GM18861 (cell line): ENCODE measurements around the gene DUS1L.

Experiments
- ATAC-seq: cut with Tn5 transposase; IDR thresholded peaks from one replicate; pipeline ENCODE4 v1.9.1; 2021; ENCODE audit not compliant: unreplicated experiment

DUS1L gene

GRCh38 chr17:82077617-82078358 is 12.2 kb upstream of the DUS1L start:
- no peak for ATAC-seq

DNA sequence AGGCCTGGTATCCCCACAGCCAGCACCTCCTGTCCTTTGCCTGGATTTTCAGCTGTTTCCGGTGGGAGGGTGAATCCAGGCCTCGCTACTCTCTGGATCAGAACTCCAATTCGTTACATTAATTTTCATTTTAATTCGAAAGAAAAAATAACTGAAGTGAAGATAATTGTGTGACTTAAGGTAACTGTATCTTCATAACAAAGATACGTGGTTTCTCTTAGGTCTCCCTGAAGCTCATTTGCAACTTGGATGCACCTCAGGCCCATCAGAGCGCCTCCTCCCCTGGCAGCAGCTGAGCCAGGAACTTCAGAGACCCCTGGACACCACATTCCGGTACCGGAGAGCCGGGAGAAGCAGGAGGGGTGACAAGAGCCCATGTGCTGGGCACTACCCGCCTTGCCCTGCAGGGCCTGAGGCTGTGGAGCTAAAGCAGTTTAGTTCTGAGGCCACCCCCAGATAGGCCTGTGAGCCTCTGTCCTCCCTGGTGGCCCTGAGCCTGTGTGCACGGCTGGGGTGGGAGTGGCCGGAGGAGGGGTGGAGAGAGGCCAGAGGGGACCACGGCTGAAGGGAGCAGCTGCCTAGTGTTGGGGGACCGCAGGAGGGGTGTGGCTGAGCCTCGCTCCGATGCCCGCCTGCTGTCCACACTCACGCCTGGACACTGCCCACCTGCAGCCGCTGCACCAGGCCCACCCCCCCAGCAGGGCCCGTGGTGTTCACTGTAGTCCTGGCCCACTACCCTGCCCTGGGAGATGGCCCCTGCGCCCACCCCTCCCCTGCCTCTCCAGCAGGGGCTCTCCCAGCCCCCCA is 11.4 kb upstream of the DUS1L start:
- ATAC-seq = no peak

DNA sequence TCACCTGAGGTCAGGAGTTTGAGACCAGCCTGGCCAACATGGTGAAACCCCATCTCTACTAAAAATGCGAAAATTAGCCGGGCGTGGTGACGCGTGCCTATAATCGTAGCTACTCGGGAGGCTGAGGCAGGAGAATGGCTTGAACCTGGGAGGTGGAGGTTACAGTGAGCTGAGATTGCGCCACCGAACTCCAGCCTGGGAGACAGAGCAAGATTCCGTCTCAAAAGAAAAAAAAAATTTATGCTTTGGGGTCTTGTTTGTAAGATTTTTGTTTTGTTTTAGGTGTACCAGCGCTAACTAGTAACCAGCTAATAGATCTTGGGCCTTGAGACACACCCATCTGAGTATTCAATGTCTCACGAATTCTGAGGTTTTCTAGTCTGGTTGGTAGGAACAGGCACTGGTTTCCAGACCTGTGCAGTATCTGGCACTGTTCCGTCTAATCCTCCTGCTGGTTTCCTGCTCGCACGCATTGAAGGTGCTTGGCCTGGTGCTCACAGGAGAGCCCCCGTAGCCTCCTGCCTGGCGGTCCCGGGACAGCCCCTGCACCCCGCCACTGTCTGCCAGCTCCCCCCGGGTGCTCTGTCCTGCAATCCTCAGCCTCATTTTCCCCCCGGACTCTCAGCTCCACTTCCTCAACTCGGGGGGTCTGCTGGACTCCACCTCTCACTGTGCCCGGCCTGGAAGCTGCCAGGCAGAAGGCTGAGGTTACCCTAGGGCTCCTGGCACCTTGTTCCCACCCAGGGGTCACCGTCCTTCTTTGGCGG is 10.6 kb upstream of the DUS1L start:
- ATAC-seq = no peak

- ATAC-seq = no peak
Measured at GRCh38 chr17:82073446-82073845, 7.8 kb upstream of the DUS1L start.

- ATAC-seq = no peak
Measured at GRCh38 chr17:82072827-82073226, 7.2 kb upstream of the DUS1L start.

- ATAC-seq = no peak
Measured at GRCh38 chr17:82070611-82071010, 5.0 kb upstream of the DUS1L start.

DNA sequence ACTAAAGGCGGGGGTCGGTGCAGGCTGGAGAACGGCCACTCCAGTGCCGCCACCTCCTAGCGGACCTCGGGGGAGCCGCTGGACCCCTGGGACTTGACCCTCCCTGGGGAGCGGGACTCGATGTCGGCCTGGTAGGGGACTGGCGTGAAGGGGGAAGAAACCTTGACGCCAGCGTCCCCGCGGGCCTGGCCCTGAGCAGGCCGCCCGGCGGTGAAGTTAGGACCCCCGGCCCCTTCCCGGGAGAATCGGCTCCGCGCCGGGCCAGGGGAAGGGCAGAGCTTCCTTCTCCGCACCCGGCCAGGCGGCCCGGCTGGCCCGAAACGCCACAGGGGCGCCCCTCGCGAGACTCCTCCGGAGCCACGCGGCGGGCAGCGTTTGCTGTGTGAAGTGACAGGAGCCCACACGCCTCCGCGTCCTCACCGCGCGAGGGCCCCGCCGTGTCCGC is 389 bp downstream of the DUS1L start:
- peak; percentile 19 for ATAC-seq

GRCh38 chr17:82064433-82065192 is 991 bp downstream of the DUS1L start:
- ATAC-seq = no peak

DNA sequence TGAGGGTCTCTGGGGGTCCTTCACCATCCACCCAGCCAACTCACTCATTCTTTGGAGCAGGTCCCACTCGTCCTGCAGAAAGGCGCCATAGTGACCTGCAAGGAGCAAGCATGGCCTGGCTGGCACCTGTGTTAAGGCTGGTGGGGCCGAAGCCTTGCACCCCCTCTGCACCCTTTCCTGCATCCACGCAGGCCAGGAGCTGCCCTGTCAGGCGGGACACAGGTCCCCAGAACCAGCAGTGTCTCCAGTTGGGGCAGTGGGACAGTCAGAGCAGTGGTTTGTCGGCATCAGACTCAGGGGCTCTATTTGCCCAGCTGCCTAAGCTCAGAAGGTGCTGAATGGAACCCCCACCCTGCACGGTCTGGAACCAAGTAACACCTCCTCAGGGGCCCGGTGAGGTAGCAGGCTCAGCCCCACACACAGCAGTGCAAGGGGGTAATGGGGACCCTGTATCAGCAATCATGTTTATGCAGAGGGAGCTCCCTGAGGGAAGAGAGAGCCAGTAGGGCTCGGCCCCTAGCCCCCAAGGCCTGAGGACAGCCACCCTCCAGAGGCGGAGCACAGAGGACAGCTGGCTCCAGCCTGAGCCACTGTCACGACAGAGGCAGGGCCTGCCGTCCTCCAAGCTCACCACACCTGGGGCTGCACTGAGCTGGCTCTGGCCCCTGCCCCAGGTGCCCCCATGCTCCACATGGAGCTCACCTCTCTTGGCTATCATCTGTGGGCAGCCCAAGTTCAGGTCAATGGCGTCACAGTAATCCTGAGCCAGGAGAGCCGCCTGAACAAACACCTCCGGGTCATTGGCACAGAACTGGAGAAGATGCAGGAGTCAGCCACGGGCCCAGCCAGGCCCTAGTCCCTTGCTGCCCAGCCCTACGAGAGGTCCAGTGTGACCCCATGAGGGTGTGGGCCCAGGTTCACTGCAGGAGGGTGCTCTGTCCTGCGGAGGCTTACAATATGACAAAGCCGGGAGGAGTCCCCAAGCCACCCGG is 1.9 kb downstream of the DUS1L start:
- no peak for ATAC-seq

DNA sequence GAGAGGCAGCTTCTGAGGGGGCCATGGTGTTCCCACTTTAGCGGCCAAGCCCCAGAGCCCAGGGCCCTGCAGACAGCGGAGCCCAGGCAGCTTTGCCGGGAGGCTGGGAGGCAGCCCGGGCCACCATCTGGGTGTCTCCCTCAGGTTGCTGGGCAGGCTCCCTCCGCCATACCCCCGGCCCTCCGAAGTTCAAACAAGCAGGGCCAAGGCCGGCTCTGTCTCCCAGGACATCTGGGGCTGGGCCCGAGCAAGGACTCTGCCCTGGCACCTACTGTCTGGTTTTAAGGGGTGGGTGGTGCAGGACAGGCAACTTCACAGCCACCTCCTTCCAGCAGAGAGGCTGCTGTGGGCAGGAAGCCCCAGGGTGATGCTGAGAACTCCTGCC is 2.6 kb downstream of the DUS1L start:
- no peak for ATAC-seq

DNA sequence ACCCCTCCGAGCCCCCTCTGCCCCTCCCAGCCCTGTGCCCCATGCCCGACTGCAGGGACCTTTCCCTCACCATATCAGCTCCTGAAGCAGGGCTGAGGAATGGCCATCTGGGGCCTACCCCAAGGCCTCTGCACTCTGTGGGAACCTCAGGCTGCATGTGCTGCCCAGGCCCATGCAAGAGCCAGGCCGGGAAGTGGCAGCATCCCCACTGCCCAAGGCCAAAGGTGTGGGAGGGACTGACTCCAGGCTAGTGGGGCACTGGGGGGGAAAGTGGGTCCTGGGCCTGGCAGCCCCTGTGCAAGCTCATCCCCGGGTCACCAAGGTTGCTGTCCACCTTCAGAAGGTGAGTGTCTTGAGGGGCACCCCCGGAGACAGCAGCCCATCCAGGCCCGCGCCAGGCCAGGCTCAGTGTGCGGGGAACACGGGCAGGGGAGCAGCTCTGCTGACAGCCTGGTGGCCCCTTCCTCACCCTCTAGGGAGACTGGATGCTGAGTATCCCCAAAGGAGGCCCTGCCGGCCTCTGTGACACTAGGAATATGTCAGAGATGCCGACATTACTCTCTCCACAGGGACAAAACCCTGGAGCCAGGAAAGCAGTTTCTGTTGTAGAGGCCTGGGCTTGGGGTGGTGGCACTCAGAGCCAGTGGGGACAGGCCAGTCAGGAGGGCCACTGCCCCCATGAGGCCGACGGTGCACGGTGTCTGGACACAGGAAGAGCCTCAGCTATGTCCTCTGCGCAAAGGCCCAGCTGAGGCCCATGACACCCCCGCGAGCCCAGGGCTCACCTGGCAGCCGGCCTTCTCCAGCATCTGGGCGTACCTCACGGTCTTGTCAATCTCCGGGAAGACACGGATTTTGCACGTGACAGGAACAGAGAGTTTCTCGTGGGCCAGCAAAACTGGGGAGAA is 3.3 kb downstream of the DUS1L start:
- no peak for ATAC-seq

DNA sequence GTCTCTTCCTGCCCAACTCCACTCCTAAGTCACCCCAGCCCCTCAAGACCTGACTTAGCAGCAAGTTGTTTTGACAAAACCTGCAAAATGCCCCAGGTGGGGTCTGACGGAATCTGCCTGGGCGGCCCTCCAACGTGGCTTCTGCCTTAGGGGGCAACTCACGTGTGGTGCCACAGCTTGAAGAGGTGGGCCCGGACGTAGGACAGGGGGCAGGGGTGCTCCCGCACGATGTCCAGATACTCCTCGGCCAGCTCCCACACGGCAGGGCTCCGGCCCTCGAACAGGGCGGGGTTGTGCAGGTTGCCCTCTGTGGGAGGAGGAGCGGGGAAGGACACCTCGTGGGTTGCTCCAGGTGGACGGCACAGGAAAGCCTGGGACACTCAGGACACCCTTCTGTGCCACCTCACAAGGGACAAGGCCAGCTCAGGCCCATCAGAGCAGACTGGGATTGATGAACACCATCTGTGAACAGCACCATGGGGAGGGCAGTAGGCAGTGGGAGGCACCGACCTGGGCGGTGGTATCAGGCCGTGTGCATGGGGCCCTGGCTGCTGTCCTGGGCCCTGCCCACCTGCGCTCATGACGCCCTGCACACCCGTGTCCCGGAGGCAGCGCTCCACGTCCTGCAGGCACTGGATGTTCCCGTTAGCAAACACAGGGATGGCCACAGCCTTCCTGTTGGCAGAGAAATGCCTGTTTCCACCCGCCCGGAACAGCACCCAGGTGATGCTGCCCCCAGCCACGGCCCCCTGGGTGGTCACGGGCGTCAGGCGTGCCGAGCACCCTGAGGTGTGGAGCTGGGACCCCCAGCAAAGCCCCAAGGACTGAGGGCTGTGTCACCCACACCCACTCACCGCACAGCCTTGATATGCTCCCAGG is 4.3 kb downstream of the DUS1L start:
- no peak for ATAC-seq

DNA sequence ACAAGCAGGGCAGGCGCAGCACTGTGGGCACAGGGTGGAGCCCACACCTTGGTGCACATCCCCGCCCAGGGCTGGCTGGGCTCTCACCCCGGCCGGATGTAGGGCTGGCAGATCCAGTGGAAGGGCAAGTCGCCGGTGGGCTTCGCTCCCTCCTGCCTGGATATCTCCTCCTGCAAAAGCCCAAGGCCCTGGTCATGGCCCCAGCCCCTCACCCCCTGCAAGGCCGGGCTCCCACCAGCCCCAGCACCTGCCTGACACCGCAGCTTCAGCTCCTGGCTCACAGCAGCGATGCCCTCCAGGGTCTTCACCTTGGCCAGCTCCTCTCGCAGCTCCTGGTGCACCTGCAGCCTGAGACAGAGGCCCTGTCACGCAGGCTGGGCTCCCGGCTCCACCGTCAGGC is 5.0 kb downstream of the DUS1L start:
- no peak for ATAC-seq

- no peak for ATAC-seq
Measured at GRCh38 chr17:82060001-82060380, 5.6 kb downstream of the DUS1L start.

DNA sequence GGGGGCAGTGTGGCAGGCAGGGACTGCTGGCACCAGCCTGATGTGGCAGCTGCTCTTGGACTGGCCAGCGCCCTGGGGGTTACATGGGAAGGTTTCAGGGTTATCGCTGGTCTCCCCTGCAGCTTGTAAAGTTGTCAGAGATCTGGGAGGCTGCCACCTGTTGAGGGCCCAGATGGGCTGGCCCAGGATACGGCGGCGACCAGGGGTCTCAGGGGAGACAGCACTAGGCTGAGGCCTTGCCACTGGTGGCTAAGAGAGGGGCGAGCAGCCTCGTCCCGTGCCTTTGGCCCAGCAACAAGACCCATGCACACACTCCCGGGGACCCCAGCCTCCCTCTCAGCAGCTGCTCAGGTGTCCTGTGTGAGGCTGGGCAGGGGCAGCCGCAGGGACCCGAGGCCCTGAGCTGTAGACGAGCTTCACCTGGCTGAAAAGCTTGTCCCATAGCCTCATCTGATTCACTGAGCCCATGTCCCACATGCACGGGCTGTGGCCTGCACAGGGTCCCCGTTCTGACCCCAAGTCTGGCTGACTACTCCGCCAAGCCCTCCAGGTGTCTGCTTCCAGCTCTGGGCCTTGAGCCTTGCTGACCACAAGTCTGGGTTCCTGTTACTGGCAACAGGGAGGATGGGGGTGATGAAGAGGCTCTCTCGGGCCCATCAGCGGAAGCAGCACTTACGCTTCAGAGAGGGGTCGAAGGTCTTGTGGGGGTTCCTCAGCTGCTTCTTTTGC is 6.2 kb downstream of the DUS1L start:
- ATAC-seq = no peak

GRCh38 chr17:82058855-82059249 is 6.8 kb downstream of the DUS1L start:
- no peak for ATAC-seq

DNA sequence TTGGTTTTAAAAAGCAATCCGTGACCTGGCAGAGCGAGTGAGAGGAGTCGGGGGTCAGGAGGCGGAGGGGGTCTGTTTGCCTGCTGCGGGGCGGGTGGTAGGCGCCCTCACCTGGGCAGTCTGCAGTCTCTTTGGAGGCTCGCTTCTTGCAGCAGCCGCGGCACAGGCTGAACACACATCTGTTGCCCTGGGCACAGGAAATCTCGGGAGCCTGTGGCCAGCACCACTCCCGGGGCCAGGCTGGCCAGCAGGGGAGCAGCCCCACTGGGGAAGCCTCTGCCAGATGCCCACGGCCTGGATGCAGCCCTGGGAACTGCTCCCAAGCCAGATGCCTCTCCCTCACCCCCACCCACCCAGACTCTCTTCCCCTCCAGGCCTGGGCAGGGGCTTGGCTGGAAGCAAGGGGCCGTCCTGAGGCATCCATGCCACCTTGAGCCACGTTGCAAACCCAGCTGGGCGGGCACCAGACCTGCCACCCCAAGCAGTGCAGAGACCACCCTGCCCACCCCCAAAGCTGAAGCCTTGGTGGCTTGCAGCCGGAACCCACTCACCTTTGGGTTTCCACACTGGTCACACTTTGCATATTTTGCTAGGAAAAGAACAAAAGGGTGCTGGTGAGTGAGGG is 7.3 kb downstream of the DUS1L start:
- no peak for ATAC-seq
